ENCODE measurements around the gene ARRB1.

DNA sequence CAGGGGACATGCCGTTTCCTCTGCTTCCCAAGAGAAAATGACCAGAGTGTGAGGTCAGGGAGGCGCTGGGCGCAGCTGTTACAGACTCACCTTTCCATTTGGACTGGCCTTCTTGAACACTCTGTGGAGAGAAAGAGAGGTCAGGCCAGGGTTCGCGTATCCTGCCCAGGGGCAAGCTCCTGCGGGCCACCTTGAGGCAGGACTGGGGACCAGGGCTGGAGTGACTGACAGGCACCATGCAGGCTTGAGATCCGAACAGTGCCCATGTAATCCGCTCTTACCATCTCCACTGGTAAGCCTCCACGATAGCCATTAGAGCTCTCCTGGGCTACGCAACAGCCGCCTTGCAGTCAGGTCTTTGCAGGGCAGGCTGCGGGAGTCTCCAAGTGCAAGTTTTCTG is 61.5 kb downstream of the ARRB1 start:
- TF ChIP-seq, protein P1, sequence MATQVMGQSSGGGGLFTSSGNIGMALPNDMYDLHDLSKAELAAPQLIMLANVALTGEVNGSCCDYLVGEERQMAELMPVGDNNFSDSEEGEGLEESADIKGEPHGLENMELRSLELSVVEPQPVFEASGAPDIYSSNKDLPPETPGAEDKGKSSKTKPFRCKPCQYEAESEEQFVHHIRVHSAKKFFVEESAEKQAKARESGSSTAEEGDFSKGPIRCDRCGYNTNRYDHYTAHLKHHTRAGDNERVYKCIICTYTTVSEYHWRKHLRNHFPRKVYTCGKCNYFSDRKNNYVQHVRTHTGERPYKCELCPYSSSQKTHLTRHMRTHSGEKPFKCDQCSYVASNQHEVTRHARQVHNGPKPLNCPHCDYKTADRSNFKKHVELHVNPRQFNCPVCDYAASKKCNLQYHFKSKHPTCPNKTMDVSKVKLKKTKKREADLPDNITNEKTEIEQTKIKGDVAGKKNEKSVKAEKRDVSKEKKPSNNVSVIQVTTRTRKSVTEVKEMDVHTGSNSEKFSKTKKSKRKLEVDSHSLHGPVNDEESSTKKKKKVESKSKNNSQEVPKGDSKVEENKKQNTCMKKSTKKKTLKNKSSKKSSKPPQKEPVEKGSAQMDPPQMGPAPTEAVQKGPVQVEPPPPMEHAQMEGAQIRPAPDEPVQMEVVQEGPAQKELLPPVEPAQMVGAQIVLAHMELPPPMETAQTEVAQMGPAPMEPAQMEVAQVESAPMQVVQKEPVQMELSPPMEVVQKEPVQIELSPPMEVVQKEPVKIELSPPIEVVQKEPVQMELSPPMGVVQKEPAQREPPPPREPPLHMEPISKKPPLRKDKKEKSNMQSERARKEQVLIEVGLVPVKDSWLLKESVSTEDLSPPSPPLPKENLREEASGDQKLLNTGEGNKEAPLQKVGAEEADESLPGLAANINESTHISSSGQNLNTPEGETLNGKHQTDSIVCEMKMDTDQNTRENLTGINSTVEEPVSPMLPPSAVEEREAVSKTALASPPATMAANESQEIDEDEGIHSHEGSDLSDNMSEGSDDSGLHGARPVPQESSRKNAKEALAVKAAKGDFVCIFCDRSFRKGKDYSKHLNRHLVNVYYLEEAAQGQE (IDR thresholded peaks at IDR 0.05; ENCODE audit: low read depth, low read length): no peak
- TF ChIP-seq USF2 (IDR thresholded peaks at IDR 0.05; ENCODE audit: borderline replicate concordance, low read depth, low read length): no peak
- TF ChIP-seq CTCF (IDR thresholded peaks at IDR 0.05): no peak
- TF ChIP-seq JUND (IDR thresholded peaks at IDR 0.05): no peak
- no peak for TF ChIP-seq ZBTB33 (IDR thresholded peaks at IDR 0.05; ENCODE audit: borderline replicate concordance, low read depth)

All from SK-N-SH (cell line).